HEK293 (cell line): ENCODE data around the gene BCORL1.

Source experiments
- GLIS1 ChIP-seq: fragments of 450-650 bp; formaldehyde crosslinking; IDR thresholded peaks from 2 replicates; pipeline ENCODE4 v1.5.1; 2016; ENCODE audit warnings: missing biosample characterization, missing genetic modification characterization
- GLIS2 ChIP-seq: fragments of 450-650 bp; formaldehyde crosslinking; IDR thresholded peaks from 2 replicates; pipeline ENCODE4 v1.5.1; 2016; ENCODE audit warnings: missing biosample characterization, missing genetic modification characterization
- KLF1 ChIP-seq: fragments of 450-650 bp; formaldehyde crosslinking; IDR thresholded peaks from 2 replicates; pipeline ENCODE4 v1.5.1; 2016; ENCODE audit warnings: missing biosample characterization, missing genetic modification characterization
- KLF17 ChIP-seq: fragments of 450-650 bp; formaldehyde crosslinking; IDR thresholded peaks from 2 replicates; pipeline ENCODE4 v1.5.1; 2016; ENCODE audit warnings: missing biosample characterization, missing genetic modification characterization
- KLF9 ChIP-seq: fragments of 450-650 bp; formaldehyde crosslinking; IDR thresholded peaks from 2 replicates; pipeline ENCODE4 v1.5.1; 2016; ENCODE audit warnings: missing biosample characterization, missing genetic modification characterization, low read depth
- OSR2 ChIP-seq: fragments of 450-650 bp; formaldehyde crosslinking; IDR thresholded peaks from 2 replicates; pipeline ENCODE4 v1.5.1; 2016; ENCODE audit warnings: missing biosample characterization, missing genetic modification characterization
- PRDM1 ChIP-seq: fragments of 450-650 bp; formaldehyde crosslinking; IDR thresholded peaks from 2 replicates; pipeline ENCODE4; 2016; ENCODE audit warnings: missing biosample characterization, missing genetic modification characterization
- SCRT1 ChIP-seq: fragments of 450-650 bp; formaldehyde crosslinking; IDR thresholded peaks from 2 replicates; pipeline ENCODE4 v1.5.1; 2016; ENCODE audit warnings: missing biosample characterization, missing genetic modification characterization, borderline replicate concordance
- SCRT2 ChIP-seq: fragments of 450-650 bp; formaldehyde crosslinking; IDR thresholded peaks from 2 replicates; pipeline ENCODE4 v1.5.1; 2016; ENCODE audit warnings: missing biosample characterization, missing genetic modification characterization
- SP7 ChIP-seq: fragments of 450-650 bp; formaldehyde crosslinking; IDR thresholded peaks from 2 replicates; pipeline ENCODE4 v1.5.1; 2016; ENCODE audit warnings: missing biosample characterization, missing genetic modification characterization
- ZBTB10 ChIP-seq: fragments of 450-650 bp; formaldehyde crosslinking; IDR thresholded peaks from 2 replicates; pipeline ENCODE4 v1.5.1; 2016; ENCODE audit warnings: missing biosample characterization, missing genetic modification characterization
- ZBTB48 ChIP-seq: fragments of 450-650 bp; formaldehyde crosslinking; IDR thresholded peaks from 2 replicates; pipeline ENCODE4 v1.5.1; 2016; ENCODE audit warnings: missing biosample characterization, missing genetic modification characterization
- ZBTB8A ChIP-seq: fragments of 450-650 bp; formaldehyde crosslinking; IDR thresholded peaks from 2 replicates; pipeline ENCODE4 v1.5.1; 2016; ENCODE audit warnings: missing biosample characterization, missing genetic modification characterization
- ZFP69B ChIP-seq: fragments of 450-650 bp; formaldehyde crosslinking; IDR thresholded peaks from 2 replicates; pipeline ENCODE4 v1.5.1; 2016; ENCODE audit warnings: missing biosample characterization, missing genetic modification characterization
- ZIC2 ChIP-seq: fragments of 450-650 bp; formaldehyde crosslinking; IDR thresholded peaks from 2 replicates; pipeline ENCODE4 v1.5.1; 2016; ENCODE audit warnings: missing biosample characterization, missing genetic modification characterization
- ZNF214 ChIP-seq: fragments of 450-650 bp; formaldehyde crosslinking; IDR thresholded peaks from 2 replicates; pipeline ENCODE4 v1.5.1; 2017; ENCODE audit warnings: missing biosample characterization, mild to moderate bottlenecking, missing genetic modification characterization, borderline replicate concordance
- ZNF223 ChIP-seq: fragments of 450-650 bp; formaldehyde crosslinking; IDR thresholded peaks from 2 replicates; pipeline ENCODE4 v1.5.1; 2016; ENCODE audit warnings: missing biosample characterization, missing genetic modification characterization
- ZNF48 ChIP-seq: fragments of 450-650 bp; formaldehyde crosslinking; IDR thresholded peaks from 2 replicates; pipeline ENCODE4 v1.5.1; 2016; ENCODE audit warnings: missing biosample characterization, missing genetic modification characterization
- ZNF544 ChIP-seq: fragments of 450-650 bp; formaldehyde crosslinking; IDR thresholded peaks from 2 replicates; pipeline ENCODE4 v1.5.0; 2017; ENCODE audit warnings: missing biosample characterization, missing genetic modification characterization
- ZNF561 ChIP-seq: fragments of 450-650 bp; IDR thresholded peaks from 2 replicates; pipeline ENCODE4 v1.5.1; 2018; ENCODE audit warnings: missing biosample characterization, missing genetic modification characterization, borderline replicate concordance
- ZNF580 ChIP-seq: fragments of 450-650 bp; formaldehyde crosslinking; IDR thresholded peaks from 2 replicates; pipeline ENCODE4 v1.5.1; 2016; ENCODE audit warnings: missing biosample characterization, missing genetic modification characterization
- ZNF596 ChIP-seq: fragments of 450-650 bp; IDR thresholded peaks from 2 replicates; pipeline ENCODE4 v1.5.0; 2018; ENCODE audit warnings: missing biosample characterization, mild to moderate bottlenecking, missing genetic modification characterization, moderate library complexity
- ZNF707 ChIP-seq: fragments of 450-650 bp; formaldehyde crosslinking; IDR thresholded peaks from 2 replicates; pipeline ENCODE4 v1.5.1; 2016; ENCODE audit warnings: missing biosample characterization, missing genetic modification characterization
- ZNF843 ChIP-seq: fragments of 450-650 bp; formaldehyde crosslinking; IDR thresholded peaks from 2 replicates; pipeline ENCODE4 v1.5.1; 2016; ENCODE audit warnings: missing biosample characterization, missing genetic modification characterization
- ZSCAN23 ChIP-seq: fragments of 450-650 bp; formaldehyde crosslinking; IDR thresholded peaks from 2 replicates; pipeline ENCODE4 v1.5.1; 2016; ENCODE audit warnings: missing biosample characterization, missing genetic modification characterization
- ZSCAN4 ChIP-seq: fragments of 450-650 bp; formaldehyde crosslinking; IDR thresholded peaks from 2 replicates; pipeline ENCODE4 v1.5.1; 2017; ENCODE audit warnings: missing biosample characterization, missing genetic modification characterization
- TF ChIP-seq, protein P1 (sequence below): fragments of 450-650 bp; formaldehyde crosslinking; IDR thresholded peaks from 2 replicates; pipeline ENCODE4 v1.5.1; 2016; ENCODE audit warnings: missing biosample characterization, missing genetic modification characterization
- TF ChIP-seq, protein P2 (sequence below): fragments of 450-650 bp; formaldehyde crosslinking; IDR thresholded peaks from 2 replicates; pipeline ENCODE4 v1.5.0; 2017; ENCODE audit warnings: missing biosample characterization, missing genetic modification characterization, borderline replicate concordance

Gene BCORL1

DNA sequence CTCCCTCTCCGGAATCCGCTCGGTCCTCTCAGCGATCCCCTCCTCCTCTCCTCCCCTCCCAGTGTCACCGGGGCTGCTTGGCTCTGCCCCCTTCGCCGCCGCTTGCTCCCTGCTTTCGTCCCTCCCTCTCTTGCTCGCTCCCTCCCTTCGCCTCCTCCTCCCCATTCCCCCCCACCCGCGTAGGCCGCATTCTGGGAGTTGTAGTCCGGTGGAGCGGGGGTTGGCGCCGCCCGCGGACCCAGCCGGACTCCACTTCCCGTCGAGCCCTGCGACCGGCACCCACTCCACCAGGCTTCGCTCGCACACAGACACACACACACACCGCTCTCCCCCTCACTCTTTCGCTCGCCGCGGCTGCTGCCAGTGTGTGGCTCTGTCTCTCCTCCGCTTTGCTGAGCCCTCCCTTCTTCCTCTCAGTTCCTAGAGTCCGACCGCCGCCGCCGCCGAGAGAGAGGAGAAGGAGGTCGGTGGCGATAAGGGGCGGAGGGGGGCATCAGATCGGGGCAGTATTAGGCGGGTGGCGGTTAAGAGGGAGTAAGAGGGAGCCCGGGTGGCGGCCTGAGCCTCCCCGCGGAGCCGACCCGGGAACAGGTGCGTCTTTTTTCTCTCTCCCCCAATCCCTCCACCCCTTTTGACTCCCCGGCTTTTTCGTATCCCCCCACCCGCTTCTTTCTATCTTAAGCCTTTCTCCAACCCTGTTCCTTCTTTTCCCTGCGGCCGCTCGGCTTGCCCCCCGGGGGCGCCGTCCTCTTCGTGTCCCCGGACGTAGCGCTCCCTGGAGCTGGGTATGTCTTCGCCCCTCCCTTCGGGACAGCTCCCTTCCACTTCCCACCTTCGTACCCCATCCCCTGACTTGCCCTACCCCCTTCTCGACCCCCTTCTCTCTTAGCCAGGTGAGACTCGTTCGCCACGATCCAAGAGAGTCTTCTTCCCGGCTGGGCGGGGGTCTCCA lies at the start of gene BCORL1 (continued):
- peak; percentile 48; the same call in 1 of the 2 replicates for TF ChIP-seq ZFP69B (tag by site-specific recombination)
- TF ChIP-seq ZNF48 (tag by site-specific recombination): no peak
- peak; percentile 84 for TF ChIP-seq ZBTB48 (tag by site-specific recombination)
- no peak for TF ChIP-seq ZNF580 (tag by site-specific recombination)
- TF ChIP-seq GLIS1 (tag by site-specific recombination): peak; percentile 83
- TF ChIP-seq KLF9 (tag by site-specific recombination): peak; percentile 62
- no peak for TF ChIP-seq SCRT1 (tag by site-specific recombination)
- peak; percentile 82 for TF ChIP-seq ZSCAN4
- TF ChIP-seq ZNF214 (tag by site-specific recombination): no peak
- TF ChIP-seq ZNF544 (tag by site-specific recombination): no peak
- peak; percentile 37; the same call in 1 of the 2 replicates for TF ChIP-seq ZNF843 (tag by site-specific recombination)
- TF ChIP-seq OSR2 (tag by site-specific recombination): no peak
- TF ChIP-seq, protein P1, sequence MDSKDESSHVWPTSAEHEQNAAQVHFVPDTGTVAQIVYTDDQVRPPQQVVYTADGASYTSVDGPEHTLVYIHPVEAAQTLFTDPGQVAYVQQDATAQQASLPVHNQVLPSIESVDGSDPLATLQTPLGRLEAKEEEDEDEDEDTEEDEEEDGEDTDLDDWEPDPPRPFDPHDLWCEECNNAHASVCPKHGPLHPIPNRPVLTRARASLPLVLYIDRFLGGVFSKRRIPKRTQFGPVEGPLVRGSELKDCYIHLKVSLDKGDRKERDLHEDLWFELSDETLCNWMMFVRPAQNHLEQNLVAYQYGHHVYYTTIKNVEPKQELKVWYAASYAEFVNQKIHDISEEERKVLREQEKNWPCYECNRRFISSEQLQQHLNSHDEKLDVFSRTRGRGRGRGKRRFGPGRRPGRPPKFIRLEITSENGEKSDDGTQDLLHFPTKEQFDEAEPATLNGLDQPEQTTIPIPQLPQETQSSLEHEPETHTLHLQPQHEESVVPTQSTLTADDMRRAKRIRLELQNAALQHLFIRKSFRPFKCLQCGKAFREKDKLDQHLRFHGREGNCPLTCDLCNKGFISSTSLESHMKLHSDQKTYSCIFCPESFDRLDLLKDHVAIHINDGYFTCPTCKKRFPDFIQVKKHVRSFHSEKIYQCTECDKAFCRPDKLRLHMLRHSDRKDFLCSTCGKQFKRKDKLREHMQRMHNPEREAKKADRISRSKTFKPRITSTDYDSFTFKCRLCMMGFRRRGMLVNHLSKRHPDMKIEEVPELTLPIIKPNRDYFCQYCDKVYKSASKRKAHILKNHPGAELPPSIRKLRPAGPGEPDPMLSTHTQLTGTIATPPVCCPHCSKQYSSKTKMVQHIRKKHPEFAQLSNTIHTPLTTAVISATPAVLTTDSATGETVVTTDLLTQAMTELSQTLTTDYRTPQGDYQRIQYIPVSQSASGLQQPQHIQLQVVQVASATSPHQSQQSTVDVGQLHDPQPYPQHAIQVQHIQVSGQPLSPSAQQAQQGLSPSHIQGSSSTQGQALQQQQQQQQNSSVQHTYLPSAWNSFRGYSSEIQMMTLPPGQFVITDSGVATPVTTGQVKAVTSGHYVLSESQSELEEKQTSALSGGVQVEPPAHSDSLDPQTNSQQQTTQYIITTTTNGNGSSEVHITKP (tag by site-specific recombination): peak; percentile 90
- TF ChIP-seq ZNF223 (tag by site-specific recombination): no peak
- peak; percentile 89 for TF ChIP-seq GLIS2
- peak; percentile 46; the same call in 1 of the 2 replicates for TF ChIP-seq ZBTB8A
- no peak for TF ChIP-seq SCRT2
- TF ChIP-seq ZNF561 (tag by site-specific recombination): peak; percentile 58; the same call in 1 of the 2 replicates
- TF ChIP-seq KLF17 (tag by site-specific recombination): peak; percentile 91
- no peak for TF ChIP-seq ZNF707
- peak; percentile 76 for TF ChIP-seq SP7 (tag by site-specific recombination)
- peak; percentile 62; the same call in 1 of the 2 replicates for TF ChIP-seq PRDM1 (tag by site-specific recombination)
- peak; percentile 66 for TF ChIP-seq ZBTB10 (tag by site-specific recombination)
- TF ChIP-seq KLF1: 0 out of 2 replicates have a peak, but pooled peaks have one; percentile 34
- peak; percentile 50; the same call in 1 of the 2 replicates for TF ChIP-seq ZSCAN23 (tag by site-specific recombination)
- TF ChIP-seq ZNF596 (tag by site-specific recombination): peak; percentile 74
- TF ChIP-seq ZIC2 (tag by site-specific recombination): peak; percentile 30
- TF ChIP-seq, protein P2, sequence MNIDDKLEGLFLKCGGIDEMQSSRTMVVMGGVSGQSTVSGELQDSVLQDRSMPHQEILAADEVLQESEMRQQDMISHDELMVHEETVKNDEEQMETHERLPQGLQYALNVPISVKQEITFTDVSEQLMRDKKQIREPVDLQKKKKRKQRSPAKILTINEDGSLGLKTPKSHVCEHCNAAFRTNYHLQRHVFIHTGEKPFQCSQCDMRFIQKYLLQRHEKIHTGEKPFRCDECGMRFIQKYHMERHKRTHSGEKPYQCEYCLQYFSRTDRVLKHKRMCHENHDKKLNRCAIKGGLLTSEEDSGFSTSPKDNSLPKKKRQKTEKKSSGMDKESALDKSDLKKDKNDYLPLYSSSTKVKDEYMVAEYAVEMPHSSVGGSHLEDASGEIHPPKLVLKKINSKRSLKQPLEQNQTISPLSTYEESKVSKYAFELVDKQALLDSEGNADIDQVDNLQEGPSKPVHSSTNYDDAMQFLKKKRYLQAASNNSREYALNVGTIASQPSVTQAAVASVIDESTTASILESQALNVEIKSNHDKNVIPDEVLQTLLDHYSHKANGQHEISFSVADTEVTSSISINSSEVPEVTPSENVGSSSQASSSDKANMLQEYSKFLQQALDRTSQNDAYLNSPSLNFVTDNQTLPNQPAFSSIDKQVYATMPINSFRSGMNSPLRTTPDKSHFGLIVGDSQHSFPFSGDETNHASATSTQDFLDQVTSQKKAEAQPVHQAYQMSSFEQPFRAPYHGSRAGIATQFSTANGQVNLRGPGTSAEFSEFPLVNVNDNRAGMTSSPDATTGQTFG (tag by site-specific recombination): no peak
